ENCODE measurements around the gene NPNT.

Gene NPNT

DNA sequence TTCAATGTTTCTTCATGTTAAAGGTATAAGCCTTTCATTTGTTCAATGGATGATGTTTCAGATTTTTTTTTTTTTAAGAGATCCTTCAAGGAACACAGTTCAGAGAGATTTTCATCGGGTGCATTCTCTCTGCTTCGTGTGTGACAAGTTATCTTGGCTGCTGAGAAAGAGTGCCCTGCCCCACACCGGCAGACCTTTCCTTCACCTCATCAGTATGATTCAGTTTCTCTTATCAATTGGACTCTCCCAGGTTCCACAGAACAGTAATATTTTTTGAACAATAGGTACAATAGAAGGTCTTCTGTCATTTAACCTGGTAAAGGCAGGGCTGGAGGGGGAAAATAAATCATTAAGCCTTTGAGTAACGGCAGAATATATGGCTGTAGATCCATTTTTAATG is 75.8 kb downstream of the NPNT start:
- DNase-seq: no peak

DNA sequence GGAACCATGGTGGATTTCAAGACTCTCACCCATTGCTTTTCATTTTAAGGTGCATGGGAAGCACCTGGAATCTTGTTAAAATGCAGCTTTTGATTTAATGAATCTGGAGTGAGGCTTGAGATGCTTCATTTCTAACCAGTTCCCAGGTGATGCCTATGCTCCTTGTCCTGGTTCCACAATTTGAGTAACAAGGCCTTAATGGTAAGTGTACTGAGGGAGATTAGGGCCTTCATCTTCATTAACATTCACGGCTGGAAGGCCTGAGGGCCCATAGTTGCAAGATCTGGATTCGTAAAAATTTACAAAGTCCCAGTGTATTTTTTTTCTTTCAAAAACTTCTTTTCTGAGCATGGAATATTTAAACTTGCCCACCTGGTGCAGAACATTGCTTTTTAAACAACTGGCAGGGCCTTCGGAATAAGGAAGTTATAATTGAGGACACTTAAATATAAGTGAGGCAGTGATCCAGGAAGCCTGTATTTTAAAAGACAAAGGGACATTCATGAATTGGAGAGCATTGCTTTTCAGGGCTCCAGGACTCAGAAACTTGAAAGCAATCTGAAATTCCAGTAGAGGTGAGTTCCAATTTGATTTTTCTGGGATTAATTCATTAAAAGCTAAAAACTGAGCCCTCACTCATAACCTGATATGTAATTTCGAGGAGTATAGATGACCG is 77.8 kb downstream of the NPNT start:
- DNase-seq: no peak

DNA sequence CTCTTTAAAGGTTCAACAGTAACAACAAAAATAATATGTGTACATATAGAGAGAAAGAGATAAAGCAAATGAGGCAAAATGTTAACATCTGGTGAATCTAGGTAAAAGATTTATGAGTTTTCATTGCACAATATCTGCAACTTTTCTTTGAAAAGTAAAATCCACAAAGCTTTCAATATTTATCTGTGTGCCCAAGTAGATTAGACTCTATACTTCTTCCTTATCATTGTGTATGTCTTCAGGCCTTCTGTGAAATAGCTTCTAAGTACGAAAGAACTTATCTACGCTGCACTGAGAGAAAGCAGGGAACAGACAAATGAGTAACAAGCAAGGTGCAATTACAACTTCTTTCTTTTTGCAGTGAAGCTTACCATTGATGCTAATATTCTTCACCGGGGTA is 81.6 kb downstream of the NPNT start:
- DNase-seq: no peak

DNA sequence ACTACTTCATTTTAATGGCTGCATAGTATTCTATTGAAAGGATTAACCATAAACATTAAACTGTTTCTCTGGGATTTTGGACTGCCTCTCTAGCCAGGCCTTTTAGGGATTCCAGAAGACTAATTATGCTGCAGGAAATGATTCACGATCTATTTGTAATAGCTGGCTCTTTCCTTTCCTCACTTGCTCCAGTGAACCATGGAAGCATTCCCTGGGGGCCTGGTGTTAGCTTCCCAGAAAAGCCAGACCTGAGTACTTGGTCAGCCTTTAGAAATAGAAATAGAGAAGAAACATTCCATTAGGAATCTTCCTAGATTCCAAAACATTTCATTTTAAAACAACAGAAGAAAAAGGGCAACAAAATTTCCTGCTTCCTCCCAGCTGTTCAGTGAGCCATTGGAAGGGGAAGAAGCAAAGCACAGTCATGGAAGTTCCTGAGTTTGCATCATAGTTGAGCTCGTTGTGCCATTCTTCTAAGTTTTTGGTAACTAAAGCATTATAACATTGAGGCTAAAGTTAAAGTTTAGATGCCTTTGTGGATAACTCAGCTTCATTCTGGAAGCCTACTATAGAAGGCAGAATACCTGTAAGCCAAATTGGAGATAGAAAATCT is 83.5 kb downstream of the NPNT start:
- peak; percentile 81 for DNase-seq

DNA sequence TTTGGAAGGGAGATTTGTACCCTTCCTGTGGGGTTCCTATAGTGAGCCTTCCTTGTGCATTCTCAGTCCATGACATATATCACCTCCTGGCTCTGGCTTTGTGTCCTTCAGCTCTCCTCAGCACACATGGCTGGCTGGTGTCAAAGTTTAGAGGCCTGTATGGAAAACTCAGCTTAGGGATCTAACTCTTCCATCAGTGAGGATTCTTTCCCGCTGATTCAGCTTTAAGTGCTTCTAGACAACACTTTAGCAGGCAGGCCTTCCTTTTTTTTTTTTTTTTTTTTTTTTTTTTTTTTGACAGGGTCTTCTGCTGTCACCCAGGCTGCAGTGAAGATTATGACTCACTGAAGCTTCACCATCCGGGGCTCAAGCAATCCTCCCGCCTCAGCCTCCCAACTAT is 84.2 kb downstream of the NPNT start:
- DNase-seq: peak; percentile 45

DNA sequence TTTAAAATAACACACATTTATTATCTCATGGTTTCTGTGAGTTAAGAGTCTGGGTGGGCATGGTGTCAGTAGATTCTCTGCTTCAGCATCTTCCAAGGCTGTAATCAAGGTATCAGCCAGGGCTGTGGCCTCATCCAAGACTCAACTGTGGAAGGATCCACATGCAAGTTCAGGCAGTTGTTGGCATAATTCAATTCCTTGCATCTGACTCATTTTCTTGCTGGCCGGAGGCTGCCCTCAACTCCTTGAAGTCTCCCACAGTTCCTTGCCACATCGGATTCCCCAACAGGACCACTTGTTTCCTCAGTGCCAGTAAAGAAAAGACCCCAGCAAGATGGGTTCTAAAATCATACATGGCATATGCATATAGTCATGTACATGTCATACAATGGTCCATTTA is 93.4 kb downstream of the NPNT start:
- DNase-seq: no peak

DNA sequence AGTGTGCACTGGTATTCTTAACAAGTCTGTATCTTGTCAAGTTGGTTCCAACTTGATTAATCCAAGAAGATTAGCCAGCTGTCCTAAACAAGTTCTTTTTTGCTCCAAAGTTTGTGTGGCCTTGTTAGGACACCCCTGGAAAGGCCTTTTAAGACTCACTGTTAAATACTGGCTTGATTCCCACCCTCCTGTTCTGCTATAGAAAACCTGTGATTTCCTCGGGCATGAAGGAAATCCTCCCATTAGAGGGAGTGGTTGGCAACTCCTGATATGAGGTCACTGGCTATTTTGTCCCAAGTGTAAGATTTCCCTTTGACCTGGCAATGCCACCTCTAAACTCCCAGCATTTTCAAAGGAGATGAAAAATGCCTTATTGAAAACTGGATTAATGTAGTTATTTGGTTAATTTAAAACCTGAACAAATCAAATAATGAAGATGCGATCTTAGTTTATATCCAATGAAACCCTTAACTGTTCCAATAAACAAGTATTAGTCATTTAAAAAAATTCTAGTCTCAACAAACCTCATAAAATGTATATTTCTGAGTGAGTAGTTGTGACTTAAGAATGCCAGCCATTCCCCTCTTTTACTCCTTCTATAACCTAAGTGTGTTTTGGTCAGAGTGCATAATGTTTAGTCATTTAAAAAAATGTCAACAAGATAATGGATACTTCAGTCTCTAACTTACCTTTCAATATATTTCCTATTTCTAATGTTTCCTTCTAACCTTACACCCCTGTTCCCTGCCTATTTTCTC is 94.4 kb downstream of the NPNT start:
- no peak for DNase-seq

DNA sequence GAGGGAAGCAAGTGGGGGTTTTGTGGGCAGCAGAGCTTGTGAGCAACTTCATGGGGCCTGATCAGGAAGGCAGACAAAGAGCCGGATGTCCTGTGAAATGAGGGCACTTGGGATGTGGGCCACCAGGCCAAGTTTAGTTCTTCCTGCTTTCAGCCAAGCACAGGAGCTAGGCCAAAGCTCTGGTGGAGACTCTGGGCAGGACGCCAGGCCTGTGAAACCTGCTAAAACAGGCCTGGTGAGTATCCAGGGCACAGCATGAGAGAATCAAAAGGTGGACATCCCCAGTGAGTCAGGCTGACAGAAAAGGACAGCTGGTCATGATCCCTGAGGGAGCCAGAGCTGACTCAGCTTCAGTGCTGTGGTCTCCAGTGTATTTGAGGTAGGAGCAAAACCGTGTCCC is 95.7 kb downstream of the NPNT start:
- peak; percentile 5 for DNase-seq

DNA sequence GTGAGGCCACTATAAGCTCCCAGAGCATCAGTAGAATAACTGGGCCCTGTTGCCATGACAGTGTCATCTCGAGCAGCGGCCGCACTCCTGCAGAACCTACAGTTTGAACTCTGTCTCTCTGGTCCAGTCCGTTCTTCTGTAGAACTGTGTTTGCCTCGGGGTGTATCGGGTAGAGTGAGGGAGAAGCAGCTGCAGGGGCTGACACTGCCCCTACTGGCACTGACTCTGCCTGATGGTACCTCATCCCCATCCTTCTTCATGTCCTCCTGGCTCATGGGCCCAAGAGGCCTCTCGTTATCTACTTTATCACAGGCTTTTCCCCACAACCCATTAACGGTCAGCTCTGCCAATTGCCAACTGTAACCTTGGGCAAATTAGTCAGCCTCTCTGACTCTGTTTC is 96.5 kb downstream of the NPNT start:
- DNase-seq: no peak

DNA sequence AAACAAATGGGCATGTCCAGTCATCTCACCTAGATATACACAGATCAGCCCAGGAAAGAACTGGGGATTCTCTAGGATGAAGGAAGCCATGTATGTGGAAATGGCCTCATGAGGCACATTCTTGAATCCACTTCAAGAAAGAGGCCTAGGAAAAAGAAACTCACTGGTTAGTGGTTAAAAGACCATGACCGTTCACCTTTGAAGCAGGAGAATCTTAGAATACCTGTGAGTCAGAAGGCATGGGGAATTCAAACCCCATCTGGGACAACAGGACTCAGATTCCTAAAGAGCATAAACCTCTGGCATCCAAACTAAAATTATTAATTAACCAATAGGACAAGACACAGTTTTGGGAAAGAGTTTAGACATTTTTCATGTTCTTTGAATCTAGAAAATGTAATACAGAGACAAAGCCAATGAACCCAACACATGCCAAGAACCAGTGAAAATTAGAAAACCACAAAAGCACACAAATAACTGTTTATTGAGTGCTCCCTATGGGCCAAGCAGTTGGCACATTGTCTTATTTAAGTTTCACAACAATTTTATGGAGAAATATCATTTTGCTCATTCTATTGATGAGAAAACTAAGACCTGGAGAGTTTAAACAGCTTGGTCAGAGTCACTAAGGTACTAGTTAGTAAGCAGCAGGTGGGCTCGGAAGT is 97.5 kb downstream of the NPNT start:
- DNase-seq: no peak

DNA sequence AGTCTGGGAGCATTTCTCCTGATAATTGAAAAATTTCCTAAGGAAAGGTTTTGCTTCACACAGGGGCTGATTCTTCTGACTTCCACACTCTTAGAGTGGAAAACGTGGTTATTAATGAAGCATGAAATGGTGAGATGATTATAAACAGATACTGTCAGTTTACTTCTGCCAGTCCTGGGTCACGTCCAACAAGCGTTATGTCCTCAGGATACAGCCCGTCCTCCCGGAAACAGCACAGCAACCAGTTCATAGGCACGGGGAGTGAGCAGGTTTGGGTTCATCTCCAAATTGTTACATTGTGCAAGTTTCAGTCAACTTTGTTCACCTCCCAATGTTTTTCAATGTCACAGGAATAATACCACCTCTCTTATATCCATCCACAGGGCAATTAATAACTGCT is 98.8 kb downstream of the NPNT start:
- no peak for DNase-seq

DNA sequence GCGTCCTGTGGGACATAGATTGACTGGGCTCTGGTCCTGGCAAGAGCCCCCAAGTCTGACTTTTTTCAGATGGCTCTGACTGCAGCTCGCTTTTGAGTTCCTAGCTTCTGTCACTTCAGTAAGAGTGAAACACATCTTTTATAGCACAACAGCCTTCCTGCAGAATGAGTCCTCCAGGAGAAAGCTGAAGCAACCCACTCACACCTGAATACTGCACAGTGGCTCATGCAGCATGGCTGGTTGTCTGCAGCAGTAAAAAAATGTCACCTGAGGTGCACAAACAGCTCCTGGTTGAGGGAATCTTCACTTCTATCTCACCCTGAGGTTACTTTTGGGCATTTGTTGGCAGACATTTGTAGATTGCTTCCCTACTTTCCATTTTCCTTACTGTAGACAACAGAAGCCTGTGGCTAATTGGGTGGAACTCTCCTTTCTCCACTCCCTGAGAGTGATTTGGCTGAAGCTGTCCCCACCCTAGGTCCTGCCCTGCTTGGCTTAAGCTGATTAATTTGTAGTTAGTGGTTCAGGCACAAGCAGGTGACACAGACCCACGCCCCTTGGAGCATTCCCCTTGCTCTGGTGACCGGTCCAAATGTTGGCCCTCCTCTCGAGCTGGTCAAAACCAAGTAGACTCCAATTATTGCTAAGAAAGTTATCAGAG is 99.7 kb downstream of the NPNT start:
- no peak for DNase-seq

DNA sequence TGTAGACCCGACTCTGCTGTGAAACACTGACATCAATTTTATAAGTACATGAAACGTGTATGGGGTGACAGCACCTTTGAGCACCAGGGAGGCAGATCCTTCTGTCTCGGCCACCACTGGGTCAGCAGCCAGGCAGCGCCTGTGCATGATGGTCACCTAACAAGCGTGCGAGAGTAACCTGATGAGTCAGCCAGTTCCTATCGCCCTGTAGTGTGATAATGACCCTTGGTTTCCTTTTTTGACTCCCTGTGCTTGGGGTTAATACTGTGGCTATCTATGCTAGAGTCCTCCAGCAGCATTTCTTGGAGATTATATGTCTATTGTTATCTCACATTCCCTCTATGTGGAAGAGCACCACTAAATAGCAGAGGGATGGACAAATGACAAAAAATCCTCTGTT is 101.6 kb downstream of the NPNT start:
- DNase-seq: no peak

DNA sequence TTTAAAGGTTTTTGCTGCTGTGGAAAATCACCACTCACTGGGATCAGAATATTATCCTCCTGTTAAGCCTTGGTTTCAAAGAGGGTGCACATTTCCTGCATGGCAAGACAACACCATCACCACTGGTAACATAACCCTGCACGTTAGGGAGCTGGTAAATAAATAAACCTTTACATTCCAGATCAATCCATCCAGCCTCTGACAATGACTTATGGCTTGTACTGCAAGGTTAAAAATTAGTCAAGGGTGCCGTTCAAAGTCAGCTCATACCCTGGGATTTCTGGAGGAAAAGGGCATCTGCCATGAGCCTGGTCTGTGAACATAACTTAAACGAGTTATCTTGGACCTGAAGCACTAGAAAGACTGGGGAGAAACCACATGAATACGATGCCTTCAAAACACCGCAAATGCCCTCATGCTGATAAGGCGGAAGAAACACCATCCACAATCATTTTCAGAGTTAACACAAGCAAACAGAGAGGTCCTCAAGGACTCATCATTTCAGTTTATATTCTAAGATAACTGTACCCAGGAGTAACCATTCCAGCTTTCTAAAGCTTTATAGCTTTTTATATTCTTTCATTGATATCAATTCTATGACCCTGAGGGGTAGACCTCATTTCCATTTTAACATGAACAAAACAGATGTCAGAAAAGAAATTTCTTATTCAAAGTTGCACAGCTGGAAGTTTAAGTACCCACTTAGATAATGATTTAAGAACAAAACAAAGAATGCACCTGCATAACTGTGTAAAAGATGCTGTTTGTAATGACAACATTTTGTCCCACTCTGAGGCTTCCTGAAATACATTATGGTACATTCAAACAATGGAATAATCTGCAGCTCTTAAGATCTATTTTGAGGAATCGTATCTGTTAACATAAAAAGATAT is 103.1 kb downstream of the NPNT start:
- DNase-seq: no peak

DNA sequence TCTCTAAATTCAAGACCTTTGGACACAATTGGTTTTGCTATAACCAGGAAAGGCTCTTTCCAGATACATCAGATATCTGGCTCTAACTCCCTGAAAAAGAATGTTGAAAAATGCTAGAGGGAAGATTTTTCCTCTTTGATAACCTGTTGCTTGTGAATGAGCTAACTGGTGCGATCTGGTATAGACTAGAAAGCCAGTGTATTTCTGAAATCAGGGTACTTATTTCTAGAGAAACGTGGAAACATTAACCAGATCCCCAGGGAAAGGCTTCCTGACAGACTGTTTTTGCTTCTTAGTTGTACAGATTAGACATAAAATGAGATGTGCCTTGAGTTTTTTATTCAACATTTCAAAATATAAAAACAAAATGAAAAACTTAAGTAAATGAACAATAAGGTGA is 107.7 kb downstream of the NPNT start:
- no peak for DNase-seq

DNA sequence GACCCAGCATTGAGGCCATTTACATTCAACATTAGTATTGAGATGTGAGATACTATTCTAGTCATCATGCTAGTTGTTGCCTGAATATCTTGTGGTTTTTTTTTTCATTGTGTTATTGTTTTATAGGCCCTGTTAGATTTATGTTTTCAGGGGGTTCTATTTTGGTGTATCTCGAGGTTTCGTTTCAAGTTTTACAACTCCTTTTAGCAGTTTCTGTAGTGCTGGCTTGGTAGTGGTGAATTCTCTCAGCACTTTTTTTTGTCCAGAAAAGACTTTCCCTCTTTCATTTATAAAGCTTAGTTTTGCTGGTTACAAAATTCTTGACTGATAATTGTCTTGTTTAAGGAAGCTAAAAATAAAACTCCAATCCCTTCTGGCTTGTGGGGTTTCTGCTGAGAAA is 115.5 kb downstream of the NPNT start:
- DNase-seq: no peak

DNA sequence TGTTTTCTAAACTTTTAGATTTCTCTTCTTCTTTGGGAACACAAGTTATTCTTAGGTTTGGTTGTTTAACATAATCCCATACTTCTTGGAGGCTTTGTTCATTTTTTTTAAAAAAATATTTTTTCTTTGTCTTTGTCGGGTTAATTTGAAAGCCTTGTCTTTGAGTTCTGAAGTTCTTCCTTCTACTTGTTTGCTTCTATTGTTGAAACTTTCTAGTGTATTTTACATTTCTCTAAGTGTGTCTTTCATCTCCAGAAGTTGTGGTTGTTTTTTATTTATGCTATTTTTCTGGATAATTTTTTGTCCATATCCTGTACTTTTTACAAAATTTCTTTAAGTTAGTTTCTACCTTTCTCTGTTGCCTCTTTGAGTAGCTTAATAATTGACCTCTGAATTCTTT is 116.1 kb downstream of the NPNT start:
- DNase-seq: no peak

DNA sequence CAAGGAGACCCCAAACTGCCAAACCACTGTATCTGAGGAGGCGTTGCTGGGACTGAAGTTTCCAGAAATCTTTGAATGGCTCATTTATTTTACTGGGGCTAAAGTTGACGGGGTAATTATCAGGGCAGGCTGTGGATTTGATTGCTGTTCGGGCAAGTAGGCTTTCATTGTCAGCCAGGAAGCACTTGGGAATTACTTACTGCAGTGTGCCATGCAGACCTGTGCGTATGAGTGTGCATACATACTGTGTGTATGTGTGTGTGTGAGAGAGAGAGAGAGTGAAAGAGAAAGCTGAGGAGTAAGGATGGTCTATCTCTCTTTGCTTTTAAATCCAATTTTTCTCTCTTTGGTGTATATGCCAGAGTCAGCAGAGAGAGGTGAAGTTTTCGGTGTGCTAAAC is 122.7 kb downstream of the NPNT start:
- DNase-seq: no peak

DNA sequence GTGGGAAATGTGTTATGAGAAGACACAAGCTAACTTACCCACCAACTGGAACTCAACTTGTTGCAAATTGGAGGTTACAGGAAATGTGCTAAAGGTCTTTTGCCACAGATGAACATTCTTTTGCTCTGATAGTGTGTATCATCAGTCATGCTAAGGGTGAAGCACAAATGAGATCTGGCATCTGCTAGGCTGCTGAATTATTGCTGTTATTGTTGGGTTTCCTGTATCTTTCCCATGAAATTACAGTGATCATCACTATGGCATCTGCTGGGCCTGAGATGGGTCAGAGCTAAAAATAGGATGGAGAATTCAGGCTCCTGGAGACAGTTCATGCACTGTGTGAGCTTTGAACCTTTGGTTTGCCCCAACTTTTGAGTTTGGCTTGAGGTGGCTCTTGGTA is 124.5 kb downstream of the NPNT start:
- peak; percentile 76 for DNase-seq

Measured in fibroblast of skin of abdomen (primary cell).